HepG2 (cell line): ENCODE results near the gene RUNX2. TPM values are rescaled to one million over a fixed set of nuclear protein-coding genes. Genes with fewer than 3 reads are reported as not detected.

ENCODE experiments used
- ATAC-seq: fragments of 200-7000 bp; cut with Tn5 transposase; 3 replicates; pipeline ENCODE4 v1.9.1; 2020; ENCODE audit warnings: mild to moderate bottlenecking, moderate library complexity
- BruUV-seq: library from RNA; stranded (reverse); fragments of 400-500 nt; replicated peaks from 2 replicates; lab custom pipeline; 2021; lab: Mats Ljungman, UMichigan
- CTCF ChIA-PET: fragments of 300-600 bp; formaldehyde crosslinking; extraction: SDS; loops from one replicate; lab custom pipeline; 2021; ENCODE audit warnings: low total read pairs, inconsistent platforms, low intra/inter-chr PET ratio; lab: Yijun Ruan, JAX
- POLR2A ChIA-PET: fragments of 350-600 bp; sonication (Branson Sonifier 250); formaldehyde crosslinking; loops from one replicate; lab custom pipeline; 2020; ENCODE audit warnings: antibody characterized with exemption, inconsistent platforms; lab: Yijun Ruan, JAX
- DNase-seq: peaks from one replicate; pipeline ENCODE4 v3.0.0-alpha.2; 2015; ENCODE audit warnings: low spot score
- FAIRE-seq: peaks from 3 replicates; lab custom pipeline; 2011; peaks lifted over from hg19 to GRCh38; lab: Jason Lieb, UNC
- H2AFZ ChIP-seq: one replicate; pipeline ENCODE4 v1.6.1; 2011; ENCODE audit warnings: low read length, inconsistent platforms
- H3K27ac ChIP-seq: fragments of 300-600 bp; 3 replicates; pipeline ENCODE4 v1.8.0; 2011; ENCODE audit warnings: mixed run types, mild to moderate bottlenecking, mixed read lengths, low read length, inconsistent platforms; ENCODE audit not compliant: insufficient read depth; ENCODE audit errors: extremely low read length
- H3K27me3 ChIP-seq, 2 experiments: fragments of 200-600 bp in 1 of 2; 2 replicates in 1 of 2; 3 replicates in 1 of 2; pipeline versions ENCODE4 v1.6.0 to v1.8.0; 2011; ENCODE audit warnings: low read length in 2 of 2, mild to moderate bottlenecking in 2 of 2, moderate library complexity in 2 of 2, inconsistent platforms in 1 of 2; ENCODE audit not compliant: insufficient read depth in 2 of 2, control insufficient read depth in 1 of 2
- H3K36me3 ChIP-seq, 2 experiments: fragments of 200-600 bp in 1 of 2; replicated peaks in 1 of 2; 2 replicates in 1 of 2; 3 replicates in 1 of 2; pipeline versions ENCODE4 v1.5.1 to v1.8.0; 2011; ENCODE audit warnings: low read length in 2 of 2, inconsistent platforms in 1 of 2; ENCODE audit not compliant: insufficient read depth in 2 of 2, control insufficient read depth in 1 of 2
- H3K4me1 ChIP-seq: 2 replicates; pipeline ENCODE4 v1.5.1; 2012; ENCODE audit warnings: low read length, inconsistent platforms; ENCODE audit not compliant: insufficient read depth
- H3K4me2 ChIP-seq: 2 replicates; pipeline ENCODE4 v1.6.0; 2011; ENCODE audit warnings: low read depth, low read length, inconsistent platforms
- H3K4me3 ChIP-seq, 3 experiments: fragments of 200-600 bp in 1 of 3; sonication (generic), shearing (Covaris generic) in 1 of 3; replicated peaks in 1 of 3; 2 replicates each; pipeline ENCODE4 v1.5.1; 2011 to 2016; ENCODE audit warnings: low read length in 3 of 3, inconsistent platforms in 2 of 3, low read depth in 2 of 3, mild to moderate bottlenecking in 2 of 3, control low read depth in 1 of 3, mixed read lengths in 1 of 3; ENCODE audit not compliant: insufficient read depth in 1 of 3
- H3K79me2 ChIP-seq: one replicate; pipeline ENCODE4 v1.6.1; 2011; ENCODE audit warnings: low read length, inconsistent platforms; ENCODE audit not compliant: insufficient read depth
- H3K9ac ChIP-seq: 2 replicates; pipeline ENCODE4 v1.6.0; 2011; ENCODE audit warnings: mild to moderate bottlenecking, low read depth, low read length, inconsistent platforms; ENCODE audit not compliant: insufficient read depth
- H3K9me3 ChIP-seq: 2 replicates; pipeline ENCODE4 v1.5.1; 2012; ENCODE audit warnings: mild to moderate bottlenecking, low read length
- H4K20me1 ChIP-seq: 2 replicates; pipeline ENCODE4 v1.6.0; 2011; ENCODE audit warnings: inconsistent platforms, mild to moderate bottlenecking, low read length, moderate library complexity; ENCODE audit not compliant: insufficient read depth
- AFF4 ChIP-seq: sonication (generic); formaldehyde crosslinking; IDR thresholded peaks from 2 replicates; pipeline ENCODE4 v1.4.0; 2020; ENCODE audit warnings: missing genetic modification reagents
- HNF4G ChIP-seq, 2 experiments: sonication (generic) in 1 of 2; formaldehyde crosslinking in 1 of 2; IDR thresholded peaks; 2 replicates each; pipeline versions ENCODE4 v1.4.0 to v1.6.1; 2011 to 2020; ENCODE audit warnings: borderline replicate concordance in 2 of 2, low read depth in 2 of 2, mild to moderate bottlenecking in 2 of 2, low read length in 1 of 2, missing genetic modification reagents in 1 of 2, moderate library complexity in 1 of 2
- NFATC3 ChIP-seq: sonication (generic); formaldehyde crosslinking; IDR thresholded peaks from 2 replicates; pipeline ENCODE4 v1.5.1; 2020; ENCODE audit warnings: mild to moderate bottlenecking, missing genetic modification reagents
- PHB2 ChIP-seq: fragments of 450-650 bp; IDR thresholded peaks from 2 replicates; pipeline ENCODE4 v1.6.1; 2018; ENCODE audit not compliant: partially characterized antibody
- ZNF230 ChIP-seq: sonication (generic); formaldehyde crosslinking; IDR thresholded peaks from 2 replicates; pipeline ENCODE4 v1.4.0; 2020; ENCODE audit warnings: mild to moderate bottlenecking, missing genetic modification reagents
- ZNF331 ChIP-seq: sonication (generic); formaldehyde crosslinking; IDR thresholded peaks from 2 replicates; pipeline ENCODE4 v1.4.0; 2020; ENCODE audit warnings: missing genetic modification reagents
- ZNF431 ChIP-seq: sonication (generic); formaldehyde crosslinking; IDR thresholded peaks from 2 replicates; pipeline ENCODE4 v1.9.0; 2022; ENCODE audit warnings: missing genetic modification reagents, low read depth, mild to moderate bottlenecking, borderline replicate concordance
- ZNF724P ChIP-seq: sonication (generic); formaldehyde crosslinking; IDR thresholded peaks from 2 replicates; pipeline ENCODE4 v1.8.0; 2022; ENCODE audit warnings: missing genetic modification reagents, borderline replicate concordance
- WGBS: methylation state at CpG from one replicate; pipeline ENCODE4 v1.1.6; 2017; ENCODE audit warnings: low lambda C conversion rate; 5-methylcytosine and 5-hydroxymethylcytosine counted together
- in situ Hi-C: cut with HindIII; loops from 2 replicates; pipeline ENCODE4 v1.10.0; 2017; ENCODE audit warnings: low pct_unique_long_range_greater_than_20kb; ENCODE audit not compliant: extremely low pct_ligation_motif_present
- intact Hi-C: fragments of 100-400 bp; cut with micrococcal nuclease; formaldehyde crosslinking; loops from one replicate; pipeline ENCODE4 v1.10.0; 2022; ENCODE audit not compliant: unreplicated experiment
- polyA plus RNA-seq, 8 experiments: library from polyadenylated mRNA; depleted of rRNA in 3 of 8; stranded (reverse) in 7 of 8; unstranded in 1 of 8; fragments of >200 nt; fragmentation: Illumina TruSeq in 4 of 8; extraction: Trizol in 4 of 8; gene quantifications; 2 replicates each; pipeline versions ENCODE4 v1.2.1 to v1.2.3, GENCODE V29; 2011 to 2016; ENCODE audit warnings: low read depth in 4 of 8, missing spikeins in 1 of 8, mixed read lengths in 1 of 8; ENCODE audit not compliant: insufficient read depth in 1 of 8
- total RNA-seq, 5 experiments: library from RNA; depleted of rRNA; stranded (reverse); fragments of >200 nt; fragmentation: Illumina TruSeq; extraction: Trizol; gene quantifications; 2 replicates each; pipeline ENCODE4 v1.2.3, GENCODE V29; 2016; ENCODE audit warnings: low read depth in 1 of 5

The RUNX2 gene
- total and polyA plus RNA-seq, 2 of the 13 experiments (the other 11 are each of a cell fraction or from before 2014, with no cell fraction given): not detected

DNA sequence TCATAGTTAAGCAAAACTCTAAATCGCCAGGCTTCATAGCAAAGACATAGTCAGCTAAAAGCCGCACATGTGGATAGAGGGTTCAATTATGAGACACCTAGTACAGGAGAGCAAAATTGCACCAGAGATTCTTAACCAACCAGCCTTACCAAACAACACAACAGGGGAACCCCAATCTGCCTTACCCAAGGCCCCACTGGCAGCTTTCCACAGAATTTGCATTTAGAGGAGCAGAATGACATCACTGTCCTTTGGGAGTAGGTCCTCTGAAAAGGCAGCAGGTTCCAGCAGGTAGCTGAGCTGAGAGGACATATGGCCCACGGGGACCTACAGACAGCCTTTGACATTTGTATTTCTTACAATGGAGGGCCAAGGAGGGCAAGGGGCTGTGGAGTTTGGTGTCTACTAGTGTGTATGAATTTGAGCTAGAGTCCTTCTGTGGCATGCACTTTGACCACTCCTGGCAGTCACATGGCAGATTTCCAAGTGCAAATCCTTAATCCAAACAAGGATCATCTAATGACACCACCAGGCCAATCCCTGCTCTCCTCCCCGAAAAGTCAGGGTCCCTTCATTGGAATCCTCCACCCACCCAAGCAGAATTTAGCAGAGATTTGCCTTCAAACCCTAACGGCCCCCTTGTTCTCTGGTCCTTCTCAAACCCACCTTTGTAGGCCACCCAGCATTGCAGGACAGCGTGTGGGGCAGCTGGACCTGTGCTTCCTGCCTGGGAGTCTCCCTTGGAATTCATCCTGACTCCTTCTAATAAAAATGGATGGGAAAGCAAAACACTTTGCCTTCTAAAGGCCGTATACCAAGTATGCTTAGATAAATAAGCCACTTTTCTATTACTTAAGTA lies 220.8 kb downstream of the RUNX2 start:
- CTCF ChIA-PET: no interaction called here
- Histone ChIP-seq H3K27ac (no peak overlapping the region), H4K20me1 (no peaks in the 10 kb centered on the region), H3K9ac (no peak overlapping the region), H3K4me3 (no peak overlapping the region), H2AFZ (no peak overlapping the region), H3K27me3 (peaks cover 0 to 5% of the 10 kb centered on the region in 2 experiments; a peak in 2 of 5 replicates), H3K4me2 (no peak overlapping the region), H3K79me2 (no peaks in the 10 kb centered on the region), H3K4me1 (peaks cover 6% of the 10 kb centered on the region), H3K36me3 (no peaks in the 10 kb centered on the region), H3K9me3 (no peaks in the 10 kb centered on the region)
- FAIRE-seq: no peak
- intact Hi-C loops (no loop called here), in situ Hi-C loops (no loop called here)
- 41% methylated on average over 7 of the region's 7 CpGs for WGBS
- POLR2A ChIA-PET: no interaction called here
- TF ChIP-seq ZNF431 (CRISPR knock-in tag) (no peak), ZNF331 (no peak), AFF4 (no peak), HNF4G (IDR thresholded peaks at IDR 0.05; ENCODE audit: borderline replicate concordance, low read depth, low read length) (0 out of 2 replicates have a peak, but pooled peaks have one; percentile 8), HNF4G (CRISPR knock-in tag; IDR thresholded peaks at IDR 0.05; ENCODE audit: borderline replicate concordance, low read depth) (no peak), ZNF230 (CRISPR knock-in tag) (no peak), ZNF724P (CRISPR knock-in tag) (no peak), NFATC3 (CRISPR knock-in tag) (no peak), PHB2 (no peak)
- no TSS peak for BruUV-seq
- ATAC-seq: peak; percentile 31; the same call in 2 of the 3 replicates
- DNase-seq: no peak
